A204.1 (cell line): Measurements from ENCODE around the gene AKAP13.
"Not testable (repeated sequence)": the region's sequence is repeated elsewhere in the genome, so short reads cannot be mapped to it uniquely, and the experiment has no call there.

ENCODE experiments used
- FAIRE-seq: peaks from 2 replicates; lab custom pipeline; 2012; peaks lifted over from hg19 to GRCh38; lab: Jason Lieb, UNC

AKAP13 gene

DNA sequence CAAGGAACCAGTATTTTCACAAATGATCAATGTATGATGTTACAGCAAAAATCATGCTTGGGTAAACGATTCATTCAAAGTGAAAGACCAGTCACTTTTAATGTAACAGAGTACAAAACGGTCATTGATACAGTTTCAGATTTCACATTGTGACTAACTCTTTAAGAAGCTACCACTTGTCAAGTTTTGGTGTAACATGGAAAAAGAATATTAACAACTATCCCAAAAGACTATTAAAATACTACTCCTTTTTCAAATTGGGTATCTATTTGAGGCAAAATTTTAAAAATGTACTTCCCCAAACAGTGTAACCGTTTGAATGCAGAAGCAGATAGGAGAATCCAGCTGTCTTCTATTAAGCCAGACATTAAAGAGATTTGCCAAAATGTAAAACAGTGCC, 31.7 kb downstream of the AKAP13 start:
- FAIRE-seq: no peak

DNA sequence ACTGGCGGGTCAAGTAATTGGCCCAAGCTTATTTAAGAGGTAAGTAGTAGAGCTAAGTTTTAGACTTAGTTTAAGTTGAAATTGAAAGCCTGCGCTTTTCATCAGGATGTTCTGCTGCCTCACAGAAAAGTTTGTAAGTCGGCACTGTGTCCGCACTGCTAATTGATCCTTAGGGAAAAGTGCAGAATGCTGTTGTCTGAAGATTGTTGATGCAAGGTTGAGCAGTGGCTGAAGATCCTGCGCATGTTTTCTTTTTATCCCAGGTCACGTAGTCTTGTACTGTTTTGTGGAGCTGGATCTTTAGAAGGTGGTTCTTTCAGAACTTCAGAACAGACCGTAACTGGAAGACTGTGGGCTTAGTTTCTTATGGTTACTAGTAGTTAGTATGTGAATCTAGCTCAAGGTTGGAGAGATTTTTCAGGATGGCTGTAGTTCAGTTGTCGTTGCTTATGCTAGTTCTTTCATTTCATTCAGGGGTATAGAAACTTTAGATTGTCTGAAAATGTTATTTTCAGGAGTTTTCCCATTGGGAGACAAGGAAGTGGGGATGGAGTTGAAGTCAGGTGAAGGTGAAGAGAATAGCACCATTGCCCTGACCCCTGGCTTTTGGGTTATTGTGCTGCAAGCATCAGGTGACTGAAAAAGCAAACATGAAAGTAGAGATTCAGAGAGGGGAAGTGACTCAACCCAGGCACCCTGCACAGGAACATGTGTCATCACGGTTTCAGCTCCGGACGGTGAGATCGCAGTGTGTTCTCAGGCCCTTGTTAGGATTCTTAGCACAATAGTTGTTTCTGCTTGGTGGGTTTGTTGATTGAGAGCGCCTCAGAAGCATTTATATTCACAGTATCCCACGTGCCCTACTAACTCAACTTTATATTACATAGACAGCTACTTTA, 32.8 kb downstream of the AKAP13 start:
- no peak for FAIRE-seq

- no peak for FAIRE-seq
These were observed 33.6 kb downstream of the AKAP13 start for GRCh38 chr15:85414037-85414436.

DNA sequence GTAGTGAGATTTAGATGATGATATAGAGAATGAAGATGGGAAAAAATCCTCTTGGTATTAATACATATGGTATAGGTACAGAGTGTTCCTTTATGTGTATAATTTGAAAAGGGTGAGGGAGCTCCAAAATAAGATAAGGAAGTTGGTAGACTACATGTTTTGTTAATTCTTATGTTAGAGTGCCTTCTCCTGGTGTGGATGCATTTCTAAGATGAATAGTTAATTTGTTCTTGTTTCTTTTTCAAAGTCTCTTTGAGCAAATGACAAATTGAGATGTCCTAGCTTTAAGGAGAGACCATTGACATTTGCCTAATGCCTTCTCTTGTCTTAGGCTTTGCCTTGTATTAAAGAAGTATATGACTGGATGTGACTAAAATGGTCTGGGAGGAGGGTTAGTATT, 34.1 kb downstream of the AKAP13 start:
- FAIRE-seq: no peak

- no peak for FAIRE-seq
These were observed 34.6 kb downstream of the AKAP13 start for GRCh38 chr15:85414991-85415390.

- no peak for FAIRE-seq
These were observed 35.4 kb downstream of the AKAP13 start for GRCh38 chr15:85415783-85416182.

- no peak for FAIRE-seq
These were observed 36.9 kb downstream of the AKAP13 start for GRCh38 chr15:85417276-85417675.

DNA sequence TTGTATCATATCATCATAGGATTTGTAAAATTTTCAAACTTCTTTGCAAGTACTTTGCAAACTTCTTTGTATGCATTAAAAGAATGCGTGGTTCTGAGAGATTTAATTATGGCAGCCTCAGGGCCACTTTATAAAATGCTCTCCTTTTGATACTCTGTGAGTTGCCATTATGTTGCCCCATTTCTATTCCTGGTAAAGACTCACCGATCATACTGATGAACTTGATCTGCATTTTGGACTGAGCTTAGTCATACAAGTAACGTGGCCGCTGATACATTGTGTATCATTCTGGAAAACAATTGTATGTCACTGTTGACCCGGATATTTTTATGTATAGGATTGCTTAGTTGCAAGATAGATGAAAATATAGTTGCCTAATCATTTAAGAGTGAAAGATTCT, 38.8 kb downstream of the AKAP13 start:
- no peak for FAIRE-seq

DNA sequence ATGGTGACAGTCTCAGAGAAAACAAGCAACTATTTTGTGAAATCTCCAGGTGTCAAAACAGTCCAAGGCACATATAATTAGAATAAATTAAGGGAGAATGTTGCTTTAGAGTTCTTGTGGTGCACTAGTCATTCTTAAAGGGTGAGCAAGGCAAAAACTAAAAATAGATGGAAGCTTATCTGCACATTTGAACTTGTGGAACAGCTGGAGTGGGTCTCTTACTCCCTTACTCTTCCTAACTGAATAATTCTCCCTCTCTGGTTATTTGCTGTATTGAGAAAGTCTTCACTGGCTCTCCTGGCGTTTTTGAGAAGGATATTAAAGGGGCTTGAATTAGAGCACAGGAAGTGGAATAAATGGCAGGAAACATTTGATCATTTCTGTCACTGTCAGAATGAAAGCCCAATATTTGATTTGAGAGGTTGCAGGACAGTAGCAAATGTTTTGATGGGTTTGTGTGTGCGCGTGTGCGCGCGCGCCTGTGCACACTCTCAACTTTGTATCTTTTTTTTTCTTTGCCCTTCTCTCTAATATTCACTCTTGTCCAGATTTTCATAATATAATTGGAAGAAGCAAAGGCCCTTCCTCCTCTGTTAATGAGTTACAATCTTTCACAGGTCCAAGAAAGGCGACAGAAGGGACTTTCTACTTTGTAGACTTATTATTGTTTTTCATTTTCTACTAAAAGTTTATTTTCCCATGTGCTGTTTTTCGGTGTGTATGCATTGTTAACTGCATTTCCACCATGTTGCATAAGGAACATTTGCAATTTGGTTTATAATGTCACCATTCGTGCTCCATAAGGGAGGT, 40.9 kb downstream of the AKAP13 start:
- FAIRE-seq: no peak

- no peak for FAIRE-seq
These were observed 42.2 kb downstream of the AKAP13 start for GRCh38 chr15:85422607-85423006.

GRCh38 chr15:85423256-85423655, 42.9 kb downstream of the AKAP13 start:
- no peak for FAIRE-seq

DNA sequence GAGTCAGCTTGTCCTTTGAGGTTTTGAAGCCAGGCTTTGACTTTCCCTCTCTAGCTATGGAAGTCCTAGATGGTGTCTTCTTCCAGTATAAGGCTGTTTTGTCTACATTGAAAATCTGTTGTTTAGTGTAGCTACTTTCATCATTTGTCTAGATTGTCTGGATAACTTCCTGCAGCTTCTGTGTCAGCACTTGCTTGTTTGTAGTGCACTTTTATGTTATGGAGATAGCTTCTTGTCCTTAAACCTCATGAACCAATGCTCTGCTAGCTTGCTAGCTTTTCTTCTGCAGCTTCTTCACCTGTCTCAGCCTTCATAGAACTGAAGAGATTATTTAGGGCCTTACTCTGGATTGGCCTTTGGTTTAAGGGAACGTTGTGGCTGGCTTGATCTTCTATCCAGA, 43.8 kb downstream of the AKAP13 start:
- FAIRE-seq: no peak

DNA sequence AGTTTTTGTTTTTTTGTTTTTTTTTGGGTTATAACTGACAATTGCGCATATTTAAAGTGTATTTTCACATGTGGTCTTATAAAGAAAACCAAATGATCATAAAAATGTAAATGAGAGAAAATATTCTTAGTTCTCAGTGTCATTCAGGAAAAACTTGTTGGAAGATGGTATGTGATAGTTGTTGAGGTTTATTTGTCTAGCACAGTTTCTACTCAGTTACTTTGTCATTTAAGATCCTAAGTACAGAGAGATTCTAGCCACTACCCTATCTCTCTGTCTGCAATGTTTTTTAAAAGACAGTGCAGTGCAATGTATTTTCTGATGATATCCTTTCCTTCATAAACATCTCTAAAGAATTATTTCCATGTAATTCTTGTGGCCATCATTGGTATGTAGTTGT, 46.1 kb downstream of the AKAP13 start:
- FAIRE-seq: no peak

DNA sequence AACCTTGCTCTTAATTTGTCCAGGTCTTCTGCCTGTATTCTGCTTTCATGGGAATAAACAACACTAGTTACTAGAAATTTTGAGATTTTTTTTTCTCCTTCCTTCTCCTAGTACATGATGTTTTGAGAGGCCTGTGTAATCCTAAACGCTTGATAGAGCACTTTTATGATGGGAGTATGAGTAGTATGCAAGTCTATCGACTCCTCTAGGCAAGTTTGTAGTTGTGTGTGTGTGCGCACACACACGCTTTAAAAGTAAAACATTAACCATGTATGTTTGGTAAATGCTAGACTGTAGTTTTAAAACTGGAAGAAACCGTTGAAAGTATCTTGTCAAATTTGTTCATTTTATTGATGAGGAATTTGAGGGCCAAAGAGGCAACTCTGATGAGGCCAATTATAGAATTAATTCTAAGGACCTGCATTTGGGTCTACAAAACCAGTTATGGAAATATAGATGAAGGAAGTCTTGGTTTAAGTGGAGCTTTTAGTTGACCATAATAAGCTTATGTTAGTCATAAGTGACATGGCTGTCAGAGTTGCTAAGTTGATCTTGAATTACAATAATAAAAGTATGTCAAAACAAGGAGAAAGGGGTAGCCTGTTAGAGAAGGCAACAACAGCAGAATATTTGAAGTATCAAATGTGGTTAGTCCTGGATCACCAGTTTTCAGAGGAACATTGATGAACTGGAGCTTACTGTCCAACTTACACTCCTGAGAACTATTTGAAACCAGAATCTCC, 47.1 kb downstream of the AKAP13 start:
- FAIRE-seq: no peak

DNA sequence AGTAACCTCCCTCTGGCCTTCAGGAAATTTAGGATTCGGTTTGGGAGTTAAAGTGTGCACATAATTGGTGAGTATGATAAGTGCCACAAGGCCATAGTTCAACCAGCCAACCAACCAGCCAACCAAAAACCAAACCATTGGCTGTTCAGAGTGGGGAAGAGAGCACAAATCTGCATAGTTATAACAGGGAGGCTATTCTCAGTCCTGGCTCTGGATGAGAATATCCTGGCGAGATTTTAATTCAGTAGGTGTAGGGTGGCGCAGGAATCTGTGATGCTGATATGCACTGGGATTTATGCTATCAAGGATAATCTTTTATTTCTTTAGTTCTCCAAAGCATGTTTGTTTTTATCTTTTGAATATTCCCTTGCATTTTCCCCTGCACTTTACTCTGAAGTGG, 49.1 kb downstream of the AKAP13 start:
- no peak for FAIRE-seq

DNA sequence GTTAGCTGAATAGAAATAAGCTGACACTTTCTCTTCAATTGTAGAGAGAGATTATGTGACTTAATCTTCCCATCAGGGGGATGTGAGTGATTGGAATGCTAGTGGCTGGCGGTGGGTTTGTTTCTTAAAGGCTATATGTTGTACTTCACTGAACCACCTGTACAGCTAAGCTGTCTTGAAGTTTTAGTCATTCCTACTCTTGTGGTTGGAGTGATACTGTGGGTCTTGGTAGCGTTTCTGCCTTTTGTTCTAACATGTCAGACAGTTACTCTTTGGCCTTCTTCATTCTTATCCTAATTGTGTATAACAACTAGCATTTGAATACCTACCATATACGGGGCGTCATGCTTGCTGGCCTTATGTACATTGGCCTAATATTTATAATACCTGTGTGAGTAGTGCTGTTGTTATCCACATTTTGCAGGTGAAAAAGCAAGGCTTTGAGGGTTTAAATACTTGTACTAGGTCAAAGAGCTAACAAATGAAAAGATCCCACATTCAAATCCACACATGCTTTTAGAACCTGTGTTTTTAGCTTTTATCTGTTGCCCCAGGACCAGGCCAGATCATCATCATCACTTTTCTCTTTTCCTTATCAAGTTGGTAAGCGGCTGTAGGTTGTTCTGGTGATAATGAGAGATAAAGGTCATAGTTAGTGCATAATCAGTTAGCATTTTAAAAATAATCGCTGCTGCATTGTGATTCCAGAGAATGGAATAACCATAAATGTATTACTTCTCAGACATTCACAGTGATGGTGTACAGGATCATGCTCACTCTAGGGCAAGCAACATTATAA, 50.2 kb downstream of the AKAP13 start:
- FAIRE-seq: no peak

GRCh38 chr15:85439996-85440395, 59.6 kb downstream of the AKAP13 start:
- no peak for FAIRE-seq

DNA sequence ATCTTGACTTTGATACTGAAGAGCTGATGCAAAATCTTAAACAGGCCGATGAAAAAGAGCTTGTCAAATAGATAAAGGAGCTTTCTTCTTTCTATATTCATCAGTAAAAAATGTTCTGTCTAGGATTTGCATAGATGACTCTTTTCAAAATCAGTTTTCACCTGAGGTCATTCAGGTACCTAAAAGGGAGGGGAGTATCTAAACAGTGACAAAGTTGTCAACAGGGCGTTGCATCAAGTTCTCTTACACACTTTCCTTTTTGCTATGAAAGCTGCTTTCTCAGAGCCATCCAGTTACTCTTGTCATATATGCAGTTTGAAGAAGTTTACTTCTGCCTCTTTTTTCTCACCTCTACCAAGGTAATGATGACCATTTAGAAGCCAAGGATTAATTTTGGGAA, 60.0 kb downstream of the AKAP13 start:
- FAIRE-seq: no peak

- FAIRE-seq: not testable (repeated sequence)
These were observed 61.5 kb downstream of the AKAP13 start for GRCh38 chr15:85441854-85442253.

DNA sequence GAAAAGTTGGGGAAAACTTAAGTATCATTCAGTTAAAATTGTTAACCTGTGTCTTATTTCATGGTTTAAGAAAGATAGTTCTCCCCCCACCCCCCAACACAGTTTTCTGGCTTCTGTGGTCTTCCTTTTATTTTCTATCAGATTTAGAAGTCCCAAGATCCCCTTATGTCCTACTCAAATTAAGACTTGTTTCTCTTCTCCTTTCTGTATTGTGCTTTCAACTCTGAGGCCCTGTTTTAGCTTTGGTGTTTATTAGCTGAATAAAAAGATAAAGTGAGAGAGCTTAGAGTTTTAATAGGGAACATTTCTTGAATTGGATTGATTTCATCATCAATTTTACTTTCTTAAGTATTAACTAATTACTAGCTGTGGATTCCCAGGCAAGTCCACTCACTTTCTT, 62.6 kb downstream of the AKAP13 start:
- FAIRE-seq: no peak

GRCh38 chr15:85443593-85444087, 63.2 kb downstream of the AKAP13 start:
- no peak for FAIRE-seq
